H1 (cell line): ENCODE data around the gene PRDM2. TPM values are rescaled to one million over a fixed set of nuclear protein-coding genes. Genes with fewer than 3 reads are reported as not detected.
A peak's percentile ranks its signal among the peaks of the same experiment; 100 is the strongest.

ENCODE experiments used
- CTCF ChIA-PET: fragments of 300-600 bp; sonication (Branson Sonifier 250); formaldehyde crosslinking; loops from one replicate; lab custom pipeline; 2021; ENCODE audit not compliant: partially characterized antibody; lab: Charles Lee
- POLR2A ChIA-PET: fragments of 300-600 bp; sonication (Branson Sonifier 250); formaldehyde crosslinking; loops from one replicate; lab custom pipeline; 2021; ENCODE audit warnings: inconsistent platforms; ENCODE audit not compliant: partially characterized antibody; lab: Charles Lee
- DNase-seq, 2 experiments: peaks; one replicate each; pipeline versions ENCODE4 v3.0.0 to v3.0.0-alpha.2; 2010 to 2022; ENCODE audit warnings: low spot score in 2 of 2, low read depth in 1 of 2, mixed read lengths in 1 of 2
- FAIRE-seq: peaks from 2 replicates; lab custom pipeline; 2011; peaks lifted over from hg19 to GRCh38; lab: Jason Lieb, UNC
- H2AFZ ChIP-seq: 2 replicates; pipeline ENCODE4 v1.8.1; 2012; ENCODE audit warnings: low read length, inconsistent platforms
- H2AK5ac ChIP-seq: 2 replicates; pipeline ENCODE4 v1.6.1; 2013; ENCODE audit warnings: low read depth, low read length
- H2BK120ac ChIP-seq: replicated peaks from 2 replicates; pipeline ENCODE3; 2013; ENCODE audit warnings: low read depth, low read length, inconsistent platforms
- H2BK12ac ChIP-seq: 2 replicates; pipeline ENCODE4 v1.6.1; 2013; ENCODE audit warnings: low read depth, low read length
- H2BK15ac ChIP-seq: 2 replicates; pipeline ENCODE4 v1.6.1; 2013; ENCODE audit warnings: low read length
- H2BK20ac ChIP-seq: 2 replicates; pipeline ENCODE4 v1.6.1; 2013; ENCODE audit warnings: low read length
- H2BK5ac ChIP-seq: 2 replicates; pipeline ENCODE4 v1.6.1; 2013; ENCODE audit warnings: low read depth, low read length
- H3K14ac ChIP-seq: 2 replicates; pipeline ENCODE4 v1.6.1; 2013; ENCODE audit warnings: inconsistent platforms; ENCODE audit not compliant: insufficient read length
- H3K18ac ChIP-seq: 2 replicates; pipeline ENCODE4 v1.6.1; 2013; ENCODE audit warnings: low read length; ENCODE audit errors: extremely low read depth
- H3K23ac ChIP-seq: 2 replicates; pipeline ENCODE4 v1.6.1; 2013; ENCODE audit warnings: inconsistent platforms; ENCODE audit not compliant: insufficient read length
- H3K23me2 ChIP-seq: 2 replicates; pipeline ENCODE4 v1.6.1; 2013; ENCODE audit warnings: low read depth, low read length
- H3K27ac ChIP-seq: 2 replicates; pipeline ENCODE4 v1.6.1; 2011; ENCODE audit warnings: low read depth, low read length, inconsistent platforms
- H3K27me3 ChIP-seq, 4 experiments: replicated peaks in 1 of 4; 1 replicate in 1 of 4; 2 replicates in 3 of 4; pipeline versions ENCODE4 v1.6.1 to v1.8.1; 2011 to 2013; ENCODE audit warnings: low read length in 3 of 4, mild to moderate bottlenecking in 3 of 4, inconsistent platforms in 2 of 4, mixed read lengths in 2 of 4, moderate library complexity in 1 of 4; ENCODE audit not compliant: control insufficient read depth in 3 of 4, insufficient read depth in 3 of 4; ENCODE audit errors: extremely low read depth in 1 of 4
- H3K36me3 ChIP-seq, 4 experiments: 2 replicates each; pipeline versions ENCODE4 v1.6.1 to v1.8.1; 2011 to 2013; ENCODE audit warnings: mild to moderate bottlenecking in 4 of 4, low read length in 3 of 4, moderate library complexity in 2 of 4, control low read depth in 1 of 4, inconsistent platforms in 1 of 4; ENCODE audit not compliant: insufficient read depth in 4 of 4, control insufficient read depth in 2 of 4
- H3K4ac ChIP-seq: replicated peaks from 2 replicates; pipeline ENCODE3; 2013; ENCODE audit warnings: low read length, low read depth, mixed read lengths, inconsistent platforms; ENCODE audit not compliant: insufficient read length
- H3K4me1 ChIP-seq, 4 experiments: replicated peaks in 1 of 4; 1 replicate in 1 of 4; 2 replicates in 3 of 4; pipeline versions ENCODE4 v1.6.1 to v1.8.1; 2011 to 2013; ENCODE audit warnings: low read length in 3 of 4, inconsistent platforms in 2 of 4, mixed read lengths in 1 of 4; ENCODE audit not compliant: insufficient read depth in 4 of 4, control insufficient read depth in 3 of 4
- H3K4me2 ChIP-seq, 2 experiments: 2 replicates each; pipeline versions ENCODE4 v1.6.1 to v1.8.1; 2011 to 2013; ENCODE audit warnings: low read depth in 2 of 2, low read length in 2 of 2, control low read depth in 1 of 2, inconsistent platforms in 1 of 2, mild to moderate bottlenecking in 1 of 2; ENCODE audit not compliant: insufficient read depth in 1 of 2
- H3K4me3 ChIP-seq, 4 experiments: fragments of 200-600, 300-600 bp in 1 of 4; sonication (generic), shearing (Covaris generic), sonication (Bioruptor Twin) in 1 of 4; 2 replicates each; pipeline versions ENCODE4 v1.5.1 to v1.8.1; 2011 to 2016; ENCODE audit warnings: low read length in 4 of 4, low read depth in 3 of 4, control low read depth in 2 of 4, inconsistent platforms in 2 of 4, mild to moderate bottlenecking in 2 of 4, mixed read lengths in 1 of 4, moderate library complexity in 1 of 4; ENCODE audit not compliant: insufficient read depth in 2 of 4; ENCODE audit errors: extremely low read depth in 1 of 4
- H3K56ac ChIP-seq: replicated peaks from 2 replicates; pipeline ENCODE3; 2013; ENCODE audit warnings: low read depth, mild to moderate bottlenecking, mixed read lengths, low read length, inconsistent platforms; ENCODE audit not compliant: insufficient read length
- H3K79me1 ChIP-seq: 2 replicates; pipeline ENCODE4 v1.6.1; 2013; ENCODE audit warnings: low read depth, low read length, control low read depth
- H3K79me2 ChIP-seq, 2 experiments: 2 replicates each; pipeline versions ENCODE4 v1.6.1 to v1.8.1; 2012 to 2013; ENCODE audit warnings: low read length in 2 of 2, mild to moderate bottlenecking in 2 of 2, inconsistent platforms in 1 of 2; ENCODE audit not compliant: insufficient read depth in 2 of 2, control insufficient read depth in 1 of 2
- H3K9ac ChIP-seq, 4 experiments: replicated peaks in 1 of 4; 1 replicate in 1 of 4; 2 replicates in 3 of 4; pipeline versions ENCODE4 v1.6.1 to v1.8.1; 2011 to 2013; ENCODE audit warnings: low read depth in 3 of 4, low read length in 3 of 4, control low read depth in 2 of 4, mild to moderate bottlenecking in 2 of 4, moderate library complexity in 2 of 4, inconsistent platforms in 1 of 4; ENCODE audit errors: extremely low read depth in 1 of 4
- H3K9me3 ChIP-seq, 2 experiments: 2 replicates each; pipeline versions ENCODE4 v1.6.1 to v1.8.1; 2012 to 2013; ENCODE audit warnings: mild to moderate bottlenecking in 2 of 2, moderate library complexity in 2 of 2, control low read depth in 1 of 2, inconsistent platforms in 1 of 2, low read depth in 1 of 2, low read length in 1 of 2, mixed read lengths in 1 of 2; ENCODE audit not compliant: insufficient read depth in 2 of 2
- H4K20me1 ChIP-seq, 2 experiments: replicated peaks in 1 of 2; 2 replicates each; pipeline versions ENCODE3 to v1.8.1; 2011 to 2013; ENCODE audit warnings: inconsistent platforms in 2 of 2, low read length in 2 of 2, mild to moderate bottlenecking in 1 of 2; ENCODE audit not compliant: insufficient read depth in 2 of 2, control insufficient read depth in 1 of 2
- H4K5ac ChIP-seq: 2 replicates; pipeline ENCODE4 v1.6.1; 2013; ENCODE audit warnings: low read length, low read depth, mixed read lengths, inconsistent platforms; ENCODE audit not compliant: insufficient read length
- H4K8ac ChIP-seq: 2 replicates; pipeline ENCODE4 v1.8.0; 2013; ENCODE audit warnings: mild to moderate bottlenecking, moderate library complexity, low read length, inconsistent platforms; ENCODE audit not compliant: insufficient read depth; ENCODE audit errors: extremely low read depth
- H4K91ac ChIP-seq: replicated peaks from 2 replicates; pipeline ENCODE3; 2013; ENCODE audit warnings: low read length, mixed read lengths, inconsistent platforms; ENCODE audit not compliant: insufficient read length
- CTBP2 ChIP-seq: IDR thresholded peaks from 2 replicates; pipeline ENCODE4 v1.7.0; 2011; ENCODE audit warnings: borderline replicate concordance, mild to moderate bottlenecking, moderate library complexity, mixed read lengths, low read length; ENCODE audit not compliant: insufficient read depth, insufficient read length
- RNF2 ChIP-seq: fragments of 200-900, 300-1000 bp; sonication (generic); IDR thresholded peaks from 2 replicates; pipeline ENCODE4 v1.7.1; 2016; ENCODE audit warnings: borderline replicate concordance, low read depth, mild to moderate bottlenecking, antibody characterized with exemption, low read length; ENCODE audit not compliant: poor library complexity, severe bottlenecking; ENCODE audit errors: missing control alignments
- SP1 ChIP-seq: IDR thresholded peaks from 2 replicates; pipeline ENCODE4 v1.6.1; 2011; ENCODE audit warnings: low read depth, low read length
- WGBS, 2 experiments: shearing (Covaris generic) in 1 of 2; methylation state at CpG; one replicate each; pipeline versions ENCODE4 v1.1.6 to v1.1.7; 2013 to 2015; ENCODE audit warnings: low lambda C conversion rate in 2 of 2, mixed read lengths in 2 of 2, inconsistent platforms in 1 of 2, low coverage in 1 of 2, missing lambda C conversion rate in 1 of 2; ENCODE audit not compliant: insufficient replicate concordance in 2 of 2, insufficient coverage in 1 of 2, insufficient read length in 1 of 2; ENCODE audit errors: extremely low coverage in 1 of 2, missing lambda C conversion rate in 1 of 2; 5-methylcytosine and 5-hydroxymethylcytosine counted together
- long read RNA-seq, 2 experiments: library from RNA in 1 of 2; library from capped mRNA in 1 of 2; stranded (forward); transcript quantifications; one replicate each; pipeline ENCODE4 v2.0.0, GENCODE V29; 2021; ENCODE audit warnings: inconsistent platforms in 1 of 2
- polyA minus RNA-seq, 3 experiments: library from RNA; depleted of rRNA, polyadenylated mRNA; stranded (reverse); fragments of >200 nt; gene quantifications; 1 replicate in 2 of 3; 2 replicates in 1 of 3; pipeline ENCODE4 v1.2.3, GENCODE V29; 2011
- polyA plus RNA-seq, 7 experiments: library from polyadenylated mRNA; depleted of rRNA in 3 of 7; stranded (reverse) in 5 of 7; unstranded in 2 of 7; fragments of >200 nt in 5 of 7; fragments of 200-250 nt in 2 of 7; gene quantifications; 1 replicate in 5 of 7; 2 replicates in 1 of 7; 4 replicates in 1 of 7; pipeline versions ENCODE4 v1.2.1 to v1.2.3, GENCODE V29; 2011 to 2013; ENCODE audit warnings: missing spikeins in 2 of 7, mixed read lengths in 2 of 7
- total RNA-seq: library from RNA; stranded (reverse); fragmentation: NEBNext Ultra II Directional; extraction: Animal tissue kit (Norgen Biotek cat#: 25700); gene quantifications from 2 replicates; pipeline ENCODE4 v1.2.1, GENCODE V29; 2021

The PRDM2 gene, protein sequence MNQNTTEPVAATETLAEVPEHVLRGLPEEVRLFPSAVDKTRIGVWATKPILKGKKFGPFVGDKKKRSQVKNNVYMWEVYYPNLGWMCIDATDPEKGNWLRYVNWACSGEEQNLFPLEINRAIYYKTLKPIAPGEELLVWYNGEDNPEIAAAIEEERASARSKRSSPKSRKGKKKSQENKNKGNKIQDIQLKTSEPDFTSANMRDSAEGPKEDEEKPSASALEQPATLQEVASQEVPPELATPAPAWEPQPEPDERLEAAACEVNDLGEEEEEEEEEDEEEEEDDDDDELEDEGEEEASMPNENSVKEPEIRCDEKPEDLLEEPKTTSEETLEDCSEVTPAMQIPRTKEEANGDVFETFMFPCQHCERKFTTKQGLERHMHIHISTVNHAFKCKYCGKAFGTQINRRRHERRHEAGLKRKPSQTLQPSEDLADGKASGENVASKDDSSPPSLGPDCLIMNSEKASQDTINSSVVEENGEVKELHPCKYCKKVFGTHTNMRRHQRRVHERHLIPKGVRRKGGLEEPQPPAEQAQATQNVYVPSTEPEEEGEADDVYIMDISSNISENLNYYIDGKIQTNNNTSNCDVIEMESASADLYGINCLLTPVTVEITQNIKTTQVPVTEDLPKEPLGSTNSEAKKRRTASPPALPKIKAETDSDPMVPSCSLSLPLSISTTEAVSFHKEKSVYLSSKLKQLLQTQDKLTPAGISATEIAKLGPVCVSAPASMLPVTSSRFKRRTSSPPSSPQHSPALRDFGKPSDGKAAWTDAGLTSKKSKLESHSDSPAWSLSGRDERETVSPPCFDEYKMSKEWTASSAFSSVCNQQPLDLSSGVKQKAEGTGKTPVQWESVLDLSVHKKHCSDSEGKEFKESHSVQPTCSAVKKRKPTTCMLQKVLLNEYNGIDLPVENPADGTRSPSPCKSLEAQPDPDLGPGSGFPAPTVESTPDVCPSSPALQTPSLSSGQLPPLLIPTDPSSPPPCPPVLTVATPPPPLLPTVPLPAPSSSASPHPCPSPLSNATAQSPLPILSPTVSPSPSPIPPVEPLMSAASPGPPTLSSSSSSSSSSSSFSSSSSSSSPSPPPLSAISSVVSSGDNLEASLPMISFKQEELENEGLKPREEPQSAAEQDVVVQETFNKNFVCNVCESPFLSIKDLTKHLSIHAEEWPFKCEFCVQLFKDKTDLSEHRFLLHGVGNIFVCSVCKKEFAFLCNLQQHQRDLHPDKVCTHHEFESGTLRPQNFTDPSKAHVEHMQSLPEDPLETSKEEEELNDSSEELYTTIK (N-terminal part only)
- total RNA-seq (20.2 and 21.2 TPM in 2 replicates), polyA plus RNA-seq (2011; rRNA removed) (5.1 and 5.8 TPM in 2 replicates), polyA minus RNA-seq (2011; rRNA and poly(A)+ RNA removed) (10.3 and 10.8 TPM in 2 replicates)
- polyA plus RNA-seq (2011; cell fraction: cytosol; rRNA removed) = 6.6 TPM
- 7.7 TPM for polyA plus RNA-seq (2011; cell fraction: nucleus; rRNA removed)
- polyA plus RNA-seq (2012, experiment 1 of 2) = 8.2 to 11.1 TPM (median 10.0 TPM) in 4 replicates
- 1.4 TPM for polyA plus RNA-seq (2012, experiment 2 of 2)
- 14.0 TPM for polyA plus RNA-seq (2013, experiment 1 of 2)
- polyA plus RNA-seq (2013, experiment 2 of 2) = 12.8 TPM
- 7.1 TPM for polyA minus RNA-seq (2011; cell fraction: cytosol; rRNA and poly(A)+ RNA removed)
- 27.3 TPM for polyA minus RNA-seq (2011; cell fraction: nucleus; rRNA and poly(A)+ RNA removed)
- long read RNA-seq, experiment 1, partial matches to known transcripts = 4 of 5 reads
- long read RNA-seq, experiment 1, other reads (novel, unspliced or antisense) = 1 of 5 reads
- long read RNA-seq, experiment 2, partial matches to known transcripts = 0 of 2 reads
- long read RNA-seq, experiment 2, other reads (novel, unspliced or antisense) = 1 of 2 reads

DNA sequence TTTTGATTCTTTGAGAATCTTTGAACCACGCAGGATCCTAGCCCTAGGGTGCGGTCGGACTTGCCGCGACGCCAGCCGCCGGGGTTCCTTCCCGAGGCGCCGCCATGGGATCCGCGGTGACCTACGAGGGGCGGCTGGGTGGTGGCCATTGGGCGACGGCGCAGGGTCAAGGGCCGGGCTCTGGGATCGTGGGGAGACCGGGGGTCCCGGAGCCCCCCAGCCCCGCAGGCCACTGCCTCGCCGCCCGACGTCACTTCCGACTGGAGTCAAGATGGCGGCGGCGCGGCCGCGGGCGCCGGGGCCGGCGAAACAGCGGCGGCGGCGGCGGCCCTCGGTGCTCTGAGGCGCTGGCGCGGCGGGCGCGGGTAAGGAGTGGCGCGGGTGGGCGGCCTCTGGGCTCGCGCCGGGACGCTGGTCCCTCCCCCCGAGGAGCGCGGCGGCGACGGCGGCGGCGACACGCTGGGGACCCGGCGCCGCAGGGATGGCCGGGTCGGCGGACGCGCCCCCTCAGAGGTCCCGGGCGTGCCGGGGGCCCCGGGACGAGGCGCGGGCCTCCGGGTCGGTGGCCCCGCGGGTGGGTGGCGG, at the start of gene PRDM2:
TSS of gene PRDM2 (plus strand) at position 253 of the 585 bp plus-strand sequence. CDS start 15,418 bp downstream, outside the sequence.
- peak within 1 kb of the TSS; percentile 25 for H3K56ac ChIP-seq
- peak within 1 kb of the TSS; percentile 8 for H4K91ac ChIP-seq
- ChIA-PET POLR2A (interaction anchor here (0.7 to 1.1 kb wide), 2 partner anchors 16 to 20 kb away, joined by 3 to 4 read pairs; no protein-coding TSS in a partner anchor), CTCF (no interaction called here)
- H3K79me2 ChIP-seq = peaks cover 0 to 32% of the 10 kb centered on the region in 2 experiments; a peak in 2 of 4 replicates
- FAIRE-seq (no peak), DNase-seq (peak in 1 of 2 experiments; percentile 68)
- no peak within 1 kb of the TSS for H2BK5ac ChIP-seq
- H4K8ac ChIP-seq = peak within 1 kb of the TSS; percentile 93
- 0 out of 2 replicates have a peak within 1 kb of the TSS, but pooled peaks have one; percentile 60 for H2BK12ac ChIP-seq
- 3% methylated on average over 44 of the region's 87 CpGs; no CpG with 5 or more reads in 1 of the 2 experiments for WGBS, 2 experiments
- H2BK15ac ChIP-seq = no peak within 1 kb of the TSS
- H3K27ac ChIP-seq = no peak within 1 kb of the TSS; the same call in 1 of the 2 replicates
- H3K4ac ChIP-seq = no peak within 1 kb of the TSS
- no peak within 1 kb of the TSS for H3K23ac ChIP-seq
- H3K14ac ChIP-seq = no peak within 1 kb of the TSS
- H2AK5ac ChIP-seq = no peak within 1 kb of the TSS
- H3K23me2 ChIP-seq = peaks cover 4% of the 10 kb centered on the region
- peaks cover 0 to 7% (median 2%) of the 10 kb centered on the region in 4 experiments; a peak in 3 of 7 replicates for H3K4me1 ChIP-seq
- H3K79me1 ChIP-seq = no peaks in the 10 kb centered on the region
- peaks cover 9 to 11% of the 10 kb centered on the region in 2 experiments; a peak in 3 of 4 replicates for H3K9me3 ChIP-seq
- H3K4me3 ChIP-seq = peak within 1 kb of the TSS; percentile 61 to 83 (median 66)
- H3K27me3 ChIP-seq = peaks cover 1 to 18% (median 14%) of the 10 kb centered on the region in 4 experiments
- no peak within 1 kb of the TSS for H2BK120ac ChIP-seq
- H3K9ac ChIP-seq = peak within 1 kb of the TSS; percentile 43 to 92 (median 56); a peak in 6 of 7 replicates
- peak within 1 kb of the TSS; percentile 83 for H2AFZ ChIP-seq
- H3K36me3 ChIP-seq = no peaks in the 10 kb centered on the region
- H4K5ac ChIP-seq = peak within 1 kb of the TSS; percentile 35
- peaks cover 2 to 3% of the 10 kb centered on the region in 2 experiments for H4K20me1 ChIP-seq
- peak within 1 kb of the TSS; percentile 56; the same call in 1 of the 2 replicates for H3K18ac ChIP-seq
- H2BK20ac ChIP-seq = no peak within 1 kb of the TSS
- H3K4me2 ChIP-seq = peak within 1 kb of the TSS; percentile 70 to 79
- TF ChIP-seq SP1 (no peak), CTBP2 (no peak), RNF2 (peak; percentile 32)
